Measurements from ENCODE around the gene LIMS1. TPM values are rescaled to one million over a fixed set of nuclear protein-coding genes. Genes with fewer than 3 reads are reported as not detected.
A peak's percentile ranks its signal among the peaks of the same experiment; 100 is the strongest.

LIMS1 gene
- total RNA-seq, 1 experiment from 2014 or later: 56.2 TPM

- peaks cover 55% of the 10 kb centered on the region for H3K79me2 ChIP-seq (ENCODE audit: insufficient read depth, low read length)
- 0 out of 2 replicates have a peak overlapping the region, but pooled peaks have one; percentile 9 for H3K4me2 ChIP-seq (ENCODE audit: low read length)
- RAD21 ChIA-PET (ENCODE audit: low non-redundant PET in 1 of 2, low total read pairs in 2 of 2, uncharacterized antibody in 2 of 2, unreplicated experiment in 2 of 2): no interaction called here
- no peaks in the 10 kb centered on the region for H4K20me1 ChIP-seq (ENCODE audit: insufficient read depth)
- ATAC-seq (no peak), DNase-seq (ENCODE audit: low read depth, low spot score) (no peak)
- H3K27me3 ChIP-seq (ENCODE audit: insufficient read depth, low read length): no peaks in the 10 kb centered on the region
- POLR2A ChIA-PET: no interaction called here
- no peak overlapping the region for H3K27ac ChIP-seq (ENCODE audit: low read depth, low read length)
- no peaks in the 10 kb centered on the region for H3K9me2 ChIP-seq (ENCODE audit: insufficient read depth)
- no TSS peak for BruUV-seq (replicated peaks)
- CTCF ChIA-PET: interaction anchor here (1.6 kb wide), 1 partner anchor 19 kb away, joined by 5 read pairs; no protein-coding TSS in a partner anchor
- H3K4me1 ChIP-seq (ENCODE audit: control insufficient read depth in 1 of 2, insufficient read depth in 2 of 2, low read length in 2 of 2): peaks cover 19 to 40% of the 10 kb centered on the region in 2 experiments
- H3K9ac ChIP-seq (ENCODE audit: low read length): no peak overlapping the region
- TF ChIP-seq SP1 (IDR thresholded peaks at IDR 0.05; ENCODE audit: low read depth): peak; percentile 25; the same call in 1 of the 2 replicates
- no peak for TF ChIP-seq ATF3 (IDR thresholded peaks at IDR 0.05)
- no peaks in the 10 kb centered on the region for H3K9me3 ChIP-seq (ENCODE audit: control insufficient read depth in 1 of 2, insufficient read depth in 1 of 2, low read depth in 1 of 2, low read length in 2 of 2)
- no peak overlapping the region for H2AFZ ChIP-seq (ENCODE audit: low read depth, low read length, poor library complexity, severe bottlenecking)
- intact Hi-C loops (cut with micrococcal nuclease): no loop called here
- H3K4me3 ChIP-seq (replicated peaks in 1 of 2; ENCODE audit: low read depth in 1 of 2, low read length in 2 of 2): no peak overlapping the region
- no peaks in the 10 kb centered on the region for H3K36me3 ChIP-seq (ENCODE audit: control insufficient read depth in 1 of 2, insufficient read depth in 2 of 2, low read length in 2 of 2)
These were observed 82.5 kb downstream of the LIMS1 start for GRCh38 chr2:108616751-108617161.

- Histone ChIP-seq H3K27ac (ENCODE audit: low read depth, low read length) (no peak overlapping the region), H3K4me2 (ENCODE audit: low read length) (no peak overlapping the region), H3K4me3 (replicated peaks in 1 of 2; ENCODE audit: low read depth in 1 of 2, low read length in 2 of 2) (no peak overlapping the region), H4K20me1 (ENCODE audit: insufficient read depth) (no peaks in the 10 kb centered on the region), H3K4me1 (ENCODE audit: control insufficient read depth in 1 of 2, insufficient read depth in 2 of 2, low read length in 2 of 2) (peaks cover 19 to 45% of the 10 kb centered on the region in 2 experiments), H3K9me2 (ENCODE audit: insufficient read depth) (no peaks in the 10 kb centered on the region), H3K9me3 (ENCODE audit: control insufficient read depth in 1 of 2, insufficient read depth in 1 of 2, low read depth in 1 of 2, low read length in 2 of 2) (no peaks in the 10 kb centered on the region), H3K79me2 (ENCODE audit: insufficient read depth, low read length) (peaks cover 61% of the 10 kb centered on the region), H3K36me3 (ENCODE audit: control insufficient read depth in 1 of 2, insufficient read depth in 2 of 2, low read length in 2 of 2) (no peaks in the 10 kb centered on the region), H3K9ac (ENCODE audit: low read length) (no peak overlapping the region), H2AFZ (ENCODE audit: low read depth, low read length, poor library complexity, severe bottlenecking) (no peak overlapping the region), H3K27me3 (ENCODE audit: insufficient read depth, low read length) (no peaks in the 10 kb centered on the region)
- ChIA-PET POLR2A (no interaction called here), RAD21 (ENCODE audit: low non-redundant PET in 1 of 2, low total read pairs in 2 of 2, uncharacterized antibody in 2 of 2, unreplicated experiment in 2 of 2) (no interaction called here), CTCF (interaction anchor here (1.6 kb wide), 1 partner anchor 18 kb away, joined by 5 read pairs; no protein-coding TSS in a partner anchor)
- no TSS peak for BruUV-seq (replicated peaks)
- DNase-seq (ENCODE audit: low read depth, low spot score): no peak
- intact Hi-C loops (cut with micrococcal nuclease): no loop called here
- no peak for ATAC-seq
- TF ChIP-seq JUND (IDR thresholded peaks at IDR 0.05) (no peak), ZNF274 (IDR thresholded peaks at IDR 0.05; ENCODE audit: low read depth, low read length) (no peak), ZFX (IDR thresholded peaks at IDR 0.05) (no peak), POLR2AphosphoS5 (IDR thresholded peaks at IDR 0.05; ENCODE audit: low read depth, low read length) (no peak), CBX3 (IDR thresholded peaks at IDR 0.05; ENCODE audit: low read depth) (no peak), SRF (IDR thresholded peaks at IDR 0.05; ENCODE audit: low read depth) (no peak), EZH2 (IDR thresholded peaks at IDR 0.05) (no peak), FOSL1 (IDR thresholded peaks at IDR 0.05; ENCODE audit: low read depth) (no peak), CEBPB (IDR thresholded peaks at IDR 0.05; ENCODE audit: low read depth) (no peak), EZH2phosphoT487 (IDR thresholded peaks at IDR 0.05; ENCODE audit: borderline replicate concordance) (no peak), POLR2A (IDR thresholded peaks at IDR 0.05; ENCODE audit: borderline replicate concordance, extremely low read depth, insufficient read depth, insufficient read length) (no peak), YY1 (IDR thresholded peaks at IDR 0.05; ENCODE audit: extremely low read depth, insufficient replicate concordance, low read depth, low read length) (no peak), ZBTB33 (IDR thresholded peaks at IDR 0.05; ENCODE audit: extremely low read depth, insufficient replicate concordance, low read length) (no peak), REST (IDR thresholded peaks at IDR 0.05; ENCODE audit: low read depth) (no peak), TCF7L2 (IDR thresholded peaks at IDR 0.05; ENCODE audit: borderline replicate concordance, extremely low read depth, insufficient read depth, insufficient read length) (no peak)
These were observed 83.3 kb downstream of the LIMS1 start for GRCh38 chr2:108617617-108618016.
